Gastroesophageal sphincter (tissue), 4 donors: ENCODE data around the gene DNAJB8. TPM values are rescaled to one million over a fixed set of nuclear protein-coding genes. Genes with fewer than 3 reads are reported as not detected.

ENCODE experiments used
- ATAC-seq: fragments of 150-250 bp; one replicate; pipeline ENCODE4 v1.9.1; 2016; ENCODE audit warnings: mild to moderate bottlenecking, moderate library complexity
- H3K27ac ChIP-seq, 4 donors: fragments of 200-600 bp; sonication (generic) in 3 of 4; 1 replicate in 3 of 4; 2 replicates in 1 of 4; pipeline ENCODE4 v1.5.1; 2016 to 2019
- H3K27me3 ChIP-seq: fragments of 200-600 bp; sonication (generic); one replicate; pipeline ENCODE4 v1.5.1; 2019
- H3K36me3 ChIP-seq, 2 donors: fragments of 200-600 bp; sonication (generic); one replicate each; pipeline ENCODE4 v1.5.1; 2019; ENCODE audit warnings: control low read depth in 1 of 2
- H3K4me1 ChIP-seq, 3 donors: fragments of 200-600 bp; sonication (generic); 1 replicate in 2 of 3; 2 replicates in 1 of 3; pipeline ENCODE4 v1.5.1; 2016 to 2019; ENCODE audit warnings: control low read depth in 2 of 3
- H3K4me3 ChIP-seq, 2 donors: fragments of 200-600 bp; sonication (generic); one replicate each; pipeline ENCODE4 v1.5.1; 2019; ENCODE audit warnings: mild to moderate bottlenecking in 1 of 2, moderate library complexity in 1 of 2
- H3K9me3 ChIP-seq, 3 donors: fragments of 200-600 bp; sonication (generic); one replicate each; pipeline ENCODE4 v1.5.1; 2017 to 2019; ENCODE audit warnings: control low read depth in 2 of 3
- EP300 ChIP-seq: sonication (generic); formaldehyde crosslinking; IDR thresholded peaks from one replicate; pipeline ENCODE4 v1.6.1; 2017; ENCODE audit warnings: antibody characterized with exemption, mild to moderate bottlenecking
- POLR2A ChIP-seq, 2 donors: fragments of 450-650 bp; IDR thresholded peaks; one replicate each; pipeline ENCODE4 v1.6.1; 2017; ENCODE audit warnings: antibody characterized with exemption in 2 of 2, mild to moderate bottlenecking in 2 of 2, moderate library complexity in 1 of 2
- POLR2AphosphoS5 ChIP-seq: sonication (generic); formaldehyde crosslinking; IDR thresholded peaks from one replicate; pipeline ENCODE4 v1.6.1; 2017; ENCODE audit warnings: antibody characterized with exemption
- WGBS, 2 donors: methylation state at CpG; one replicate each; pipeline ENCODE4 v1.1.5; 2018; ENCODE audit warnings: low coverage in 1 of 2; 5-methylcytosine and 5-hydroxymethylcytosine counted together
- total RNA-seq, 4 donors: library from RNA; depleted of rRNA; stranded (reverse); fragments of >200 nt; gene quantifications; one replicate each; pipeline ENCODE4 v1.1.0, GENCODE V29; 2016
- TF ChIP-seq, protein P1 (sequence below), 4 experiments: fragments of 200-600 bp in 2 of 4; fragments of 450-650 bp in 2 of 4; sonication (generic) in 1 of 4; IDR thresholded peaks; one replicate each; pipeline ENCODE4 v1.5.1; 2017 to 2019; ENCODE audit warnings: antibody characterized with exemption in 4 of 4, mild to moderate bottlenecking in 2 of 4, moderate library complexity in 2 of 4

The DNAJB8 gene
- total RNA-seq, 4 donors from 2014 or later, result not detected

DNA sequence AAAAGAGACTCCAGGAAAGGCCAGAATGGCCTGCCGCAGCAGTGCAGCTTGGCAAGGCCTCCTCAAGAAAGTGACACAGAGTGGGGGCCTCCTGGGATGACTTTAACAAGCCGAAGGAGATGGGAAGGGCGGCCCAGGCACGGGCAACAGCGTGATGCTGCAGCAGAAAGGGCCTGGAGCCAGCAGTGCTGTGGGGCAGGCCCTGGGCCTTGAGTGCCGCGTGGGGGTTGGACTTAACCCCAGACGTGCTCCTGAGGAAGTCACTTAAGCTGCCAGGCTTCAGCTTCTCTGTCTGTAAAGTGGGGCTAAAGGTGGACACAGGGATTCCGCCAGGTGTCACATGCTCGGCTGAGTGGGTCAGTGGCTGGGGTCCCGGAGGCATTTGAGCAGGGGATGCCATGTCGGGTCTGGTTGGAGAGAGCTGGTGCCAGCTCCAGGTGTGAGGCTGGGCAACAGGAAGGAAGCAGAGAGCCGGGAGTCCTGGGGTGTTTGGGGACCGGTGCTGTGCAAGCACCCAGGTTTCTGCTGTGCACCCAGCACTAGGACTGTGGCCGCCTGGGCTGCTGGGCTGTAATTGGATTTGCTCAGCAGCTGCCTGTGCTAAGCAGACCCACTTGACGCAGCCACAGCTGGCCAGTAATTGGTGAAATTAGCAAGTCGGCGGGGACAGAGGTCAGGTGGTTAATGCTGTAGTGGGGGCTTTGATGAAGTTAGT, 7.8 kb downstream of the DNAJB8 start:
- H3K4me1 ChIP-seq, result no peaks in the 10 kb centered on the region
- H3K27me3 ChIP-seq, result peaks cover 43% of the 10 kb centered on the region
- 65 to 100% methylated on average over 2 to 5 of the region's 18 CpGs for WGBS, 2 donors
- H3K9me3 ChIP-seq, result no peaks in the 10 kb centered on the region
- H3K36me3 ChIP-seq, result no peaks in the 10 kb centered on the region
- H3K4me3 ChIP-seq, result no peak overlapping the region
- TF ChIP-seq POLR2A (IDR thresholded peaks at IDR 0.05) (no peak), POLR2AphosphoS5 (no peak), EP300 (no peak)
- TF ChIP-seq, protein P1, sequence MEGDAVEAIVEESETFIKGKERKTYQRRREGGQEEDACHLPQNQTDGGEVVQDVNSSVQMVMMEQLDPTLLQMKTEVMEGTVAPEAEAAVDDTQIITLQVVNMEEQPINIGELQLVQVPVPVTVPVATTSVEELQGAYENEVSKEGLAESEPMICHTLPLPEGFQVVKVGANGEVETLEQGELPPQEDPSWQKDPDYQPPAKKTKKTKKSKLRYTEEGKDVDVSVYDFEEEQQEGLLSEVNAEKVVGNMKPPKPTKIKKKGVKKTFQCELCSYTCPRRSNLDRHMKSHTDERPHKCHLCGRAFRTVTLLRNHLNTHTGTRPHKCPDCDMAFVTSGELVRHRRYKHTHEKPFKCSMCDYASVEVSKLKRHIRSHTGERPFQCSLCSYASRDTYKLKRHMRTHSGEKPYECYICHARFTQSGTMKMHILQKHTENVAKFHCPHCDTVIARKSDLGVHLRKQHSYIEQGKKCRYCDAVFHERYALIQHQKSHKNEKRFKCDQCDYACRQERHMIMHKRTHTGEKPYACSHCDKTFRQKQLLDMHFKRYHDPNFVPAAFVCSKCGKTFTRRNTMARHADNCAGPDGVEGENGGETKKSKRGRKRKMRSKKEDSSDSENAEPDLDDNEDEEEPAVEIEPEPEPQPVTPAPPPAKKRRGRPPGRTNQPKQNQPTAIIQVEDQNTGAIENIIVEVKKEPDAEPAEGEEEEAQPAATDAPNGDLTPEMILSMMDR (IDR thresholded peaks at IDR 0.05), result no peak
- ATAC-seq, result no peak
- H3K27ac ChIP-seq, result no peak overlapping the region

- TF ChIP-seq, protein P1 (IDR thresholded peaks at IDR 0.05), result no peak
- no peak for TF ChIP-seq POLR2AphosphoS5
- TF ChIP-seq POLR2A (IDR thresholded peaks at IDR 0.05), result no peak
- TF ChIP-seq EP300, result no peak
- no peak for ATAC-seq
- 66% methylated on average over 11 of the region's 12 CpGs; no CpG with 5 or more reads in 1 of the 2 donors for WGBS, 2 donors
- Histone ChIP-seq H3K9me3 (no peaks in the 10 kb centered on the region), H3K36me3 (no peaks in the 10 kb centered on the region), H3K27ac (no peak overlapping the region), H3K27me3 (peaks cover 46% of the 10 kb centered on the region), H3K4me1 (no peaks in the 10 kb centered on the region), H3K4me3 (no peak overlapping the region)
Observed at GRCh38 chr3:128457937-128458336, 8.8 kb downstream of the DNAJB8 start.

GRCh38 chr3:128456776-128457715, 9.6 kb downstream of the DNAJB8 start:
- Histone ChIP-seq H3K27ac (no peak overlapping the region), H3K4me3 (no peak overlapping the region), H3K27me3 (peaks cover 55% of the 10 kb centered on the region), H3K9me3 (no peaks in the 10 kb centered on the region), H3K4me1 (no peaks in the 10 kb centered on the region), H3K36me3 (no peaks in the 10 kb centered on the region)
- WGBS, 2 donors, result 40 to 83% methylated on average over 3 to 6 of the region's 27 CpGs
- no peak for ATAC-seq
- TF ChIP-seq POLR2A (IDR thresholded peaks at IDR 0.05) (no peak), POLR2AphosphoS5 (no peak), EP300 (no peak)
- TF ChIP-seq, protein P1 (IDR thresholded peaks at IDR 0.05), result no peak

DNA sequence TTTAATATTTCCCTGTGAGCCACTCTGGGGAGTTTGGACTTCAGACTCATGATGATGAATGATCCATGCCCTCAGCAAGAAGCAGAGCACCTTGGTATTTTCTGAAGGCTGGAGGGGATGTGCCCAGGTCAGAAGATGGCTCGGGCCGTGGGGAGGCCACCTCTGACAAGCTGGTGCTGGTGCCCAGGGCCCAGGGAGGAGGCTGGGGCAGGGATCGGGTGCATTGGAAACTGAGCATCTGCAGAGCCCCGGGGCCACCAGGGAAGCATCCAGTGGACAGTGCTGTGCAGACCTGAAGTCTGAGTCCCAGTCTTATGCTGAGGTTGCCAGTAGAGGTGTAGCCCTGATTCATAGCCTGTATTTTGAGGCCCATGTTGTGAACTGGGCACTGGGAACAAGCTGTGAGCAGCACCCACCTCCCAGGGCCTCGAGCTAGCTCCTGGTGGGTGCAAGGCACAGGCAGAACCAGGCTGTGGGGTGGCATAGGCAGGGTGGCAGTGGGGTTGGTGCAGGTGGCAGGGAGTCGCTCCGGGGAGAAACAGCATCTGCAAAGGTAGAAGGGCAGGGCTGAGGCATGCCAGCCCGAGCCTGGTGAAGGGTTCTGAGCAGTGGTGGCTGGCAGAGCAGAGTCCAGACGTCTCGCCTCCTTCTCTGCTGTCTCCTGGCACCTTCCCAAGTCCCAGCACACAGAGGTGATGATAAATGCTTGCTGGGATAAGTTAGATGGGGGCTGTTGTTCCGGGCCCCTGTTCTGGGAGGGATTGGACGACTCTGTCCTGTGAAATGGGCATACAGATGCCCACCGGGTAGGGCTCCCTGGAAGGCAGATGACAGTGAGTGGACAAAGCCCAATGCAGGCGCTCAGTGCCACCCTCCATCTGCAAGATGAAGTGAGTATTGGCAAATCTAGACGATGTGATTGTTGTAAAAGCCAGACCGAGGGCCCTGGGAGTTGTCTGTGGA, 10.6 kb downstream of the DNAJB8 start:
- WGBS, 2 donors, result 7 to 45% methylated on average over 2 to 5 of the region's 16 CpGs

More for the DNA sequence above, 10.6 kb downstream of the DNAJB8 start:
- Histone ChIP-seq H3K4me3 (no peak overlapping the region), H3K9me3 (no peaks in the 10 kb centered on the region), H3K36me3 (no peaks in the 10 kb centered on the region), H3K27me3 (peaks cover 61% of the 10 kb centered on the region), H3K4me1 (no peaks in the 10 kb centered on the region), H3K27ac (no peak overlapping the region)
- TF ChIP-seq EP300 (no peak), POLR2AphosphoS5 (no peak), POLR2A (IDR thresholded peaks at IDR 0.05) (no peak)
- TF ChIP-seq, protein P1 (IDR thresholded peaks at IDR 0.05), result no peak
- no peak for ATAC-seq
